ENCODE measurements around the gene VWCE.
"Not testable (repeated sequence)": the region's sequence is repeated elsewhere in the genome, so short reads cannot be mapped to it uniquely, and the experiment has no call there.

DNA sequence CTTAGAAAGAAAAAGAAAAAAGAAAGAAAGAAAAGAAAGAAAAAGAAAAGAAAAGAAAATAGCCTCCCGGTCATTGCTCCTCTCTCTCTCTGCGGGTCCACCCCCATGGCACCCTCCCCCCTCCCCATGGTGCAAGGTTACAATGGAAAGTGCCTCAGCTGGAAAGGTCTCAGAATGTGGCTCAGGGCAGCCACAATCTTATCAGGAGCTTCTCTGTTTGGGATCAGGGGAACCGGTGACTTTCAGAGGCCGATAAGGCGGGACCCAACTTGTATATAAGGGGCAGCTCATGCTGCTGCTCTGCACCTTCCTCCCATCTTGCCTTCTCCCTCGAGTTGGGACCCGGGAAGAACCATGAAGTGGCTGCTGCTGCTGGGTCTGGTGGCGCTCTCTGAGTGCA, 73.1 kb downstream of the VWCE start, which contains the start of gene PGA4:
- TF ChIP-seq POLR2A (IDR thresholded peaks at IDR 0.05) = not testable (repeated sequence)
- TF ChIP-seq, protein P1, sequence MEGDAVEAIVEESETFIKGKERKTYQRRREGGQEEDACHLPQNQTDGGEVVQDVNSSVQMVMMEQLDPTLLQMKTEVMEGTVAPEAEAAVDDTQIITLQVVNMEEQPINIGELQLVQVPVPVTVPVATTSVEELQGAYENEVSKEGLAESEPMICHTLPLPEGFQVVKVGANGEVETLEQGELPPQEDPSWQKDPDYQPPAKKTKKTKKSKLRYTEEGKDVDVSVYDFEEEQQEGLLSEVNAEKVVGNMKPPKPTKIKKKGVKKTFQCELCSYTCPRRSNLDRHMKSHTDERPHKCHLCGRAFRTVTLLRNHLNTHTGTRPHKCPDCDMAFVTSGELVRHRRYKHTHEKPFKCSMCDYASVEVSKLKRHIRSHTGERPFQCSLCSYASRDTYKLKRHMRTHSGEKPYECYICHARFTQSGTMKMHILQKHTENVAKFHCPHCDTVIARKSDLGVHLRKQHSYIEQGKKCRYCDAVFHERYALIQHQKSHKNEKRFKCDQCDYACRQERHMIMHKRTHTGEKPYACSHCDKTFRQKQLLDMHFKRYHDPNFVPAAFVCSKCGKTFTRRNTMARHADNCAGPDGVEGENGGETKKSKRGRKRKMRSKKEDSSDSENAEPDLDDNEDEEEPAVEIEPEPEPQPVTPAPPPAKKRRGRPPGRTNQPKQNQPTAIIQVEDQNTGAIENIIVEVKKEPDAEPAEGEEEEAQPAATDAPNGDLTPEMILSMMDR (IDR thresholded peaks at IDR 0.05) = not testable (repeated sequence)
